Sigmoid colon (tissue), 7 donors: ENCODE data around the gene ABCC9. TPM values are rescaled to one million over a fixed set of nuclear protein-coding genes. Genes with fewer than 3 reads are reported as not detected.
A peak's percentile ranks its signal among the peaks of the same experiment; 100 is the strongest.

Experiments used
- DNase-seq: peaks from one replicate; pipeline ENCODE4 v3.0.0-alpha.2; 2019
- H3K27ac ChIP-seq, 4 donors: fragments of 200-600 bp; sonication (generic); one replicate each; pipeline ENCODE4 v1.5.1; 2016 to 2019; ENCODE audit warnings: mild to moderate bottlenecking in 1 of 4
- H3K27me3 ChIP-seq, 3 donors: fragments of 200-600 bp; sonication (generic); one replicate each; pipeline ENCODE4 v1.5.1; 2019; ENCODE audit warnings: mild to moderate bottlenecking in 1 of 3
- H3K36me3 ChIP-seq, 4 donors: fragments of 200-600 bp; sonication (generic); one replicate each; pipeline ENCODE4 v1.5.1; 2016 to 2019
- H3K4me1 ChIP-seq, 4 donors: fragments of 200-600 bp; sonication (generic); one replicate each; pipeline ENCODE4 v1.5.1; 2017 to 2019
- H3K4me3 ChIP-seq, 4 donors: fragments of 200-600 bp; sonication (generic); one replicate each; pipeline ENCODE4 v1.5.1; 2017 to 2019; ENCODE audit warnings: mild to moderate bottlenecking in 2 of 4, moderate library complexity in 1 of 4
- H3K9me3 ChIP-seq, 4 donors: fragments of 200-600 bp in 3 of 4; sonication (generic) in 3 of 4; one replicate each; pipeline versions ENCODE4 v1.5.1 to v1.6.1; 2013 to 2019
- CTCF ChIP-seq, 4 experiments: fragments of 450-650 bp in 3 of 4; fragments of 200-600 bp in 1 of 4; IDR thresholded peaks; one replicate each; pipeline ENCODE4 v1.5.1; 2016 to 2019; ENCODE audit warnings: antibody characterized with exemption in 4 of 4, mild to moderate bottlenecking in 3 of 4, moderate library complexity in 2 of 4
- EP300 ChIP-seq, 4 donors: sonication (generic); formaldehyde crosslinking; IDR thresholded peaks; one replicate each; pipeline ENCODE4 v1.6.1; 2017; ENCODE audit warnings: antibody characterized with exemption in 4 of 4
- POLR2A ChIP-seq, 2 donors: fragments of 450-650 bp; IDR thresholded peaks; one replicate each; pipeline ENCODE4 v1.6.1; 2016; ENCODE audit warnings: antibody characterized with exemption in 2 of 2, mild to moderate bottlenecking in 2 of 2, moderate library complexity in 2 of 2
- POLR2AphosphoS5 ChIP-seq, 4 donors: sonication (generic); formaldehyde crosslinking; IDR thresholded peaks; one replicate each; pipeline ENCODE4 v1.6.1; 2017; ENCODE audit warnings: antibody characterized with exemption in 4 of 4
- WGBS, 2 donors: extraction: QIAGEN DNeasy Blood & Tissue Kit; methylation state at CpG; one replicate each; pipeline ENCODE4 v1.1.7; 2013; 5-methylcytosine and 5-hydroxymethylcytosine counted together
- intact Hi-C: fragments of 100-400 bp; cut with DNase I; formaldehyde crosslinking; loops from one replicate; pipeline ENCODE4 v1.15.1; 2023
- polyA plus RNA-seq, 3 donors: library from polyadenylated mRNA; stranded (reverse); fragments of 200-250 nt; gene quantifications; one replicate each; pipeline ENCODE4 v1.2.3, GENCODE V29; 2013
- total RNA-seq, 4 donors: library from RNA; depleted of rRNA; stranded (reverse); fragments of >200 nt; gene quantifications; one replicate each; pipeline ENCODE4 v1.1.0, GENCODE V29; 2016
- donor health status: healthy with polysubstance abuse.
- donor health status: Bipolar disorder and iron deficiency.
- donor health status: healthy.

Gene ABCC9
- total and polyA plus RNA-seq, 7 donors, result 0.23 to 39.2 (median 28.2) TPM

- Histone ChIP-seq H3K4me1 (peaks cover 0 to 46% (median 33%) of the 10 kb centered on the region in 4 donors), H3K9me3 (no peaks in the 10 kb centered on the region), H3K27me3 (no peaks in the 10 kb centered on the region), H3K4me3 (peak within 1 kb of the TSS; percentile 65 to 71 (median 68)), H3K27ac (peak within 1 kb of the TSS; percentile 85 to 93 (median 90)), H3K36me3 (no peaks in the 10 kb centered on the region)
- TF ChIP-seq CTCF (IDR thresholded peaks at IDR 0.05) (no peak), POLR2AphosphoS5 (IDR thresholded peaks at IDR 0.05) (peak; percentile 7 to 62 (median 36)), EP300 (IDR thresholded peaks at IDR 0.05) (peak in 1 of 4 donors; percentile 5), POLR2A (IDR thresholded peaks at IDR 0.05) (no peak)
- peak; percentile 92 for DNase-seq
- intact Hi-C loops, result loop anchor here (2.0 to 5.0 kb wide), 6 partner anchors 53 to 213 kb away; partner anchors contain the start of gene ABCC9
- WGBS, 2 donors, result 2% methylated on average over 49 of the region's 49 CpGs
These were observed 166.7 kb downstream of the ABCC9 start, which contains the start of gene KCNJ8 for GRCh38 chr12:21774358-21775132. Gene KCNJ8, minus strand, starts transcription at chr12:21774706. Its CDS starts 1,090 bp downstream, at chr12:21773616.

GRCh38 chr12:21773806-21774205 lies 167.4 kb downstream of the ABCC9 start:
- Histone ChIP-seq H3K27me3 (no peaks in the 10 kb centered on the region), H3K36me3 (no peaks in the 10 kb centered on the region), H3K9me3 (no peaks in the 10 kb centered on the region), H3K4me3 (peak overlapping the region; percentile 65 to 71 (median 68)), H3K4me1 (peaks cover 0 to 39% (median 28%) of the 10 kb centered on the region in 4 donors), H3K27ac (peak overlapping the region; percentile 85 to 93 (median 90))
- WGBS, 2 donors, result 34 to 72% methylated on average over 10 of the region's 10 CpGs
- TF ChIP-seq CTCF (IDR thresholded peaks at IDR 0.05) (no peak), POLR2AphosphoS5 (IDR thresholded peaks at IDR 0.05) (no peak), EP300 (IDR thresholded peaks at IDR 0.05) (no peak), POLR2A (IDR thresholded peaks at IDR 0.05) (no peak)
- intact Hi-C loops, result loop anchor here (2.0 to 5.0 kb wide), 6 partner anchors 53 to 213 kb away; partner anchors contain the start of gene ABCC9
- no peak for DNase-seq

GRCh38 chr12:21773263-21773741 lies 167.9 kb downstream of the ABCC9 start:
- intact Hi-C loops, result loop anchor here (5.0 kb wide), 4 partner anchors 54 to 214 kb away; no protein-coding TSS in a partner anchor
- Histone ChIP-seq H3K36me3 (peaks cover 0 to 1% (median 0%) of the 10 kb centered on the region in 4 donors), H3K9me3 (no peaks in the 10 kb centered on the region), H3K27me3 (no peaks in the 10 kb centered on the region), H3K4me1 (peaks cover 0 to 37% (median 28%) of the 10 kb centered on the region in 4 donors), H3K4me3 (peak overlapping the region; percentile 65 to 71 (median 68)), H3K27ac (peak overlapping the region; percentile 85 to 93 (median 90))
- TF ChIP-seq CTCF (IDR thresholded peaks at IDR 0.05) (peak in 1 of 4 experiments; percentile 24), EP300 (IDR thresholded peaks at IDR 0.05) (no peak), POLR2AphosphoS5 (IDR thresholded peaks at IDR 0.05) (peak; percentile 16 to 44 (median 32))
- DNase-seq, result peak; percentile 83
- WGBS, 2 donors, result 44 to 87% methylated on average over 23 of the region's 23 CpGs

- no peak for DNase-seq
- H3K9me3 ChIP-seq, result no peaks in the 10 kb centered on the region
- no peak overlapping the region for H3K4me3 ChIP-seq
- peaks cover 0 to 12% (median 0%) of the 10 kb centered on the region in 4 donors for H3K36me3 ChIP-seq
- H3K27me3 ChIP-seq, result no peaks in the 10 kb centered on the region
- intact Hi-C loops, result loop anchor here (5.0 kb wide), 4 partner anchors 54 to 216 kb away; no protein-coding TSS in a partner anchor
- TF ChIP-seq EP300 (IDR thresholded peaks at IDR 0.05) (no peak), CTCF (IDR thresholded peaks at IDR 0.05) (no peak), POLR2AphosphoS5 (IDR thresholded peaks at IDR 0.05) (no peak), POLR2A (IDR thresholded peaks at IDR 0.05) (no peak)
- H3K4me1 ChIP-seq, result peaks cover 0 to 33% (median 25%) of the 10 kb centered on the region in 4 donors
- 70 to 91% methylated on average over 1 of the region's 1 CpG for WGBS, 2 donors
- peak overlapping the region; percentile 51 to 93 (median 88) for H3K27ac ChIP-seq
These were observed 169.9 kb downstream of the ABCC9 start for GRCh38 chr12:21771311-21771710.
